ENCODE results near the gene IL2RA. TPM values are rescaled to one million over a fixed set of nuclear protein-coding genes. Genes with fewer than 3 reads are reported as not detected.
"Not testable (repeated sequence)": the region's sequence is repeated elsewhere in the genome, so short reads cannot be mapped to it uniquely, and the experiment has no call there.

Gene IL2RA
- total RNA-seq, 3 donors from 2014 or later, result 0.33 to 1.3 (median 0.88) TPM

DNA sequence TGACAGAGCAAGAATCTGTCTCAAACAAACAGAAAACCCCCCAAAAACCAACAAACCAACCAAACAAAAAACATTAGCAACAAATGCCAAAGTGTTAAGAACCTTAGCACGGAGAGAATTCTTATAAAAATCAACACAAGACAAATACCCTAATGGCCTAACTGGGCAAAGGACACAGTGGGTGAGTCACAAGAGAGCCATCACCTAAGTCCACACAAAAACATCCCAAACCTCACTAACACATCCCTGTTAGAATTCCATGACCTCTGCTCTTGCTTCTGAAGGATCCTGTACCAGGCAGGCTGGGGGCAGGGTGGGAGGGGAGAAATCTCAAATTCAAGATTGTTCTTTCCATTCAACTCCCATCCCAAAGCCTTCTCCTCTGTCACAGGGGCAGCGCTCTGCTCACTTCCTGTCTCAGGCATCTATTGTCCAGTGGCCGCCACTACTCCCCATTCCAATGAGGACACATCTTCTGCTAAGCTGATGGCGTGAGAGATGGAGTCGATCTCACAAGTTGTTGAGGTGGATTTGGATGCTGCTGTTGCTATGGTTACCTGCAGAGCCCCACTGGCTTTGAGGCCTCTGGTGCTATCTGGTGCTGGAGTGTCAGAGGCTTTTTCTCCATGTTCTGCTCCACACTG, 94.0 kb downstream of the IL2RA start:
- DNase-seq (ENCODE audit: low spot score in 2 of 2), result peak; percentile 7 to 15
- H3K9me3 ChIP-seq, result no peaks in the 10 kb centered on the region
- intact Hi-C loops (cut with DNase I; ENCODE audit: low total_unique reads), result loop anchor here (5.0 kb wide), 1 partner anchor 1444 kb away; the partner anchor contains the start of gene SFMBT2
- H3K4me3 ChIP-seq, result no peak overlapping the region
- H3K27me3 ChIP-seq, result no peaks in the 10 kb centered on the region
- H3K27ac ChIP-seq, result peak overlapping the region in 1 of 2 donors; percentile 4
- TF ChIP-seq POLR2AphosphoS5 (IDR thresholded peaks at IDR 0.05) (no peak), POLR2A (IDR thresholded peaks at IDR 0.05) (no peak)
- TF ChIP-seq, protein P1, sequence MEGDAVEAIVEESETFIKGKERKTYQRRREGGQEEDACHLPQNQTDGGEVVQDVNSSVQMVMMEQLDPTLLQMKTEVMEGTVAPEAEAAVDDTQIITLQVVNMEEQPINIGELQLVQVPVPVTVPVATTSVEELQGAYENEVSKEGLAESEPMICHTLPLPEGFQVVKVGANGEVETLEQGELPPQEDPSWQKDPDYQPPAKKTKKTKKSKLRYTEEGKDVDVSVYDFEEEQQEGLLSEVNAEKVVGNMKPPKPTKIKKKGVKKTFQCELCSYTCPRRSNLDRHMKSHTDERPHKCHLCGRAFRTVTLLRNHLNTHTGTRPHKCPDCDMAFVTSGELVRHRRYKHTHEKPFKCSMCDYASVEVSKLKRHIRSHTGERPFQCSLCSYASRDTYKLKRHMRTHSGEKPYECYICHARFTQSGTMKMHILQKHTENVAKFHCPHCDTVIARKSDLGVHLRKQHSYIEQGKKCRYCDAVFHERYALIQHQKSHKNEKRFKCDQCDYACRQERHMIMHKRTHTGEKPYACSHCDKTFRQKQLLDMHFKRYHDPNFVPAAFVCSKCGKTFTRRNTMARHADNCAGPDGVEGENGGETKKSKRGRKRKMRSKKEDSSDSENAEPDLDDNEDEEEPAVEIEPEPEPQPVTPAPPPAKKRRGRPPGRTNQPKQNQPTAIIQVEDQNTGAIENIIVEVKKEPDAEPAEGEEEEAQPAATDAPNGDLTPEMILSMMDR (IDR thresholded peaks at IDR 0.05), result no peak
- peaks cover 0 to 14% of the 10 kb centered on the region in 2 donors for H3K4me1 ChIP-seq
- H3K36me3 ChIP-seq, result no peaks in the 10 kb centered on the region

DNA sequence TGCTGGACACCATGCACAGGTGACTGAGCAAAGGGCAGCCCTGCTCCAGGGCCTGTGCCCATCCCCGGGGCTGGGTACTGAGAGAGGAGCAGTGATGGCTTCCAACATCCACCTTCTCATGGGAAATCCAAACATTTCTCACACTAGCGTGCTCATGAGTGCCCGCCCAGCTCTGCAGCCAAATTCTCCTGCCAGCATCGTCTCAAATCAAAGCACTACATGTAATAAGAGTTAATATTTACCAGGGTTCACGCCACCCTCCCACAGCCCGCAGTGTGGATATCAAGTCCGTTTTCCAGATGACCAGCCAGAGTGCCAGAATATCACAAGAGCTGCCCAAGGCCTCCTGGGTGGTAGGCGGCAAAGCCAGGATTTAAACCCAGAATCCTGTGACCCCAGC, 96.9 kb downstream of the IL2RA start:
- no peak overlapping the region for H3K4me3 ChIP-seq
- intact Hi-C loops (cut with DNase I; ENCODE audit: low total_unique reads), result loop anchor here (5.0 kb wide), 1 partner anchor 1447 kb away; the partner anchor contains the start of gene SFMBT2
- no peaks in the 10 kb centered on the region for H3K9me3 ChIP-seq
- H3K36me3 ChIP-seq, result no peaks in the 10 kb centered on the region
- H3K27ac ChIP-seq, result no peak overlapping the region
- H3K4me1 ChIP-seq, result no peaks in the 10 kb centered on the region
- TF ChIP-seq, protein P1 (IDR thresholded peaks at IDR 0.05), result no peak
- DNase-seq (ENCODE audit: low spot score in 2 of 2), result peak; percentile 9 to 28
- no peaks in the 10 kb centered on the region for H3K27me3 ChIP-seq

DNA sequence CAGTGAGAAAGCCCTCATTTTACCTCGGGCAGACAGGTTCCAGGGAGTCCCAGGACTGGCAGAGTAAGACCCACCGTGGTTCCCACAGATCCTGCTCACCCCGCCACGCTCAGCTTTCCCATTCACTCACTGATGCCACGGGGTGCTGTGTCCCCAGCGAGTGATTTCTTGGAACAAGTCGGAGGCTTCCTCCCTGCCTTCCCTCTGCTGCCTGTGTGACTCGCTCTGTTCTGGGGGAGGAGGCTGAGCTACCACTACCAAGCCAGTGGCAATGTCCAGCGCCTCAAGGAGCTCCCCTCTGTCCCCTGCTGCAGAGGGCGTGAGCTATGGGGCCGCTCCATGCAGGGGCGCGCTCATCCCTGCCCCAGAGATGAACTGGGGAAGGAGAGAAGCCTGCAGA, 97.4 kb downstream of the IL2RA start:
- intact Hi-C loops (cut with DNase I; ENCODE audit: low total_unique reads), result loop anchor here (5.0 kb wide), 1 partner anchor 1448 kb away; the partner anchor contains the start of gene SFMBT2
- TF ChIP-seq POLR2A (IDR thresholded peaks at IDR 0.05) (no peak), POLR2AphosphoS5 (IDR thresholded peaks at IDR 0.05) (no peak)
- TF ChIP-seq, protein P1 (IDR thresholded peaks at IDR 0.05), result no peak
- DNase-seq (ENCODE audit: low spot score in 2 of 2), result peak; percentile 7 to 38
- no peaks in the 10 kb centered on the region for H3K36me3 ChIP-seq
- no peaks in the 10 kb centered on the region for H3K27me3 ChIP-seq
- H3K4me1 ChIP-seq, result no peaks in the 10 kb centered on the region
- no peaks in the 10 kb centered on the region for H3K9me3 ChIP-seq
- no peak overlapping the region for H3K4me3 ChIP-seq
- H3K27ac ChIP-seq, result no peak overlapping the region

DNA sequence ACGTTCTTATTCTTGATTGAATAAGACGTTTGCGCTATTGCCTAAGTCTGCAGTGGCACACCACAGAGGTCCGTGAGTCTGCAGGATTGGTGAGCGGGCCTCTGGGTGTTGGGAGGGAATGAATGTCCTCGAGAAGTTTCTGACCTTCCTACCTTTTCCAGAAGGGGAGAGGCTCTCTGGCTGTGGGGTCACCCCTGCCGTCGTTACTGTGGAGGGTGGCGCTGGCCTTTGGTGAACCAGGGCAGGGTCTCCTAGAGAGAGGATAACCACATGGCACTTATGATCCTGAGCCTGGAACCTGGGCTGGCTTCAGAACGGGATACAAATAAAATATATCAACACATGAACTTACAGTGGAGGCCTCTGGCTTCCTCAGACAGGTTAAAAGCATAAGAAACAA, 98.6 kb downstream of the IL2RA start:
- TF ChIP-seq, protein P1 (IDR thresholded peaks at IDR 0.05), result no peak
- TF ChIP-seq POLR2A (IDR thresholded peaks at IDR 0.05), result no peak
- no peak for TF ChIP-seq POLR2AphosphoS5 (IDR thresholded peaks at IDR 0.05)

DNA sequence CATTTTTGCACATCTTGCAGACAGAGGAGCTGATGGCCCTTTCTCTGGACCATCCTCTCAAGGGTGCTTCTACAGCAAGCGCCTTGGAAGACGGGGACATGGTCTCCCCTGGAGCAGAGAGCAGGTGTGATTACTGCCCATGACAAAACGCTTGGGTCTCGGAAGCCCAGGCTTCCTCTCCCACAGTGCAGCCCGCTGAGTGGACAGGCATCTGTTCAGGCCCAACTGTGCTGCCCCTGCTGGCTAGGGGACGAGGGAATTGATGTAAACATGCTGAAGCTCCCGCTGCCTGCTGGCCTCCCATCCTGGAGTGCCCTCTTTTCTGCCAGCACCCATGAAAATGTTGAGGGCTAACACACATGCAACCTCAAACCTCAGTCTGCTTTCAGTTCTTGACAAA, 99.1 kb downstream of the IL2RA start:
- Histone ChIP-seq H3K27ac (no peak overlapping the region), H3K4me3 (no peak overlapping the region), H3K4me1 (no peaks in the 10 kb centered on the region), H3K27me3 (no peaks in the 10 kb centered on the region), H3K36me3 (no peaks in the 10 kb centered on the region), H3K9me3 (no peaks in the 10 kb centered on the region)
- TF ChIP-seq POLR2AphosphoS5 (IDR thresholded peaks at IDR 0.05) (no peak), POLR2A (IDR thresholded peaks at IDR 0.05) (no peak)
- TF ChIP-seq, protein P1 (IDR thresholded peaks at IDR 0.05), result no peak
- intact Hi-C loops (cut with DNase I; ENCODE audit: low total_unique reads), result no loop called here
- DNase-seq (ENCODE audit: low spot score in 2 of 2), result peak in 1 of 2 donors; percentile 37

More for the DNA sequence above, 98.6 kb downstream of the IL2RA start:
- no peaks in the 10 kb centered on the region for H3K9me3 ChIP-seq
- no peak overlapping the region for H3K27ac ChIP-seq
- DNase-seq (ENCODE audit: low spot score in 2 of 2), result peak in 1 of 2 donors; percentile 49
- intact Hi-C loops (cut with DNase I; ENCODE audit: low total_unique reads), result no loop called here
- H3K4me3 ChIP-seq, result no peak overlapping the region
- no peaks in the 10 kb centered on the region for H3K4me1 ChIP-seq
- no peaks in the 10 kb centered on the region for H3K36me3 ChIP-seq
- H3K27me3 ChIP-seq, result no peaks in the 10 kb centered on the region

- H3K27me3 ChIP-seq; H3K36me3 ChIP-seq; H3K4me3 ChIP-seq; intact Hi-C loops (cut with DNase I; ENCODE audit: low total_unique reads); H3K9me3 ChIP-seq; H3K4me1 ChIP-seq: not testable (repeated sequence)
- peak in 1 of 2 donors; percentile 25 for DNase-seq (ENCODE audit: low spot score in 2 of 2)
- peak overlapping the region in 1 of 2 donors; percentile 60 for H3K27ac ChIP-seq
These were observed 99.7 kb downstream of the IL2RA start for GRCh38 chr10:5962358-5962940.

Data from breast epithelium (tissue), 4 donors.